NB4 (cell line): ENCODE measurements around the gene MBOAT7.
"Not testable (repeated sequence)": the region's sequence is repeated elsewhere in the genome, so short reads cannot be mapped to it uniquely, and the experiment has no call there.

ENCODE experiments used
- MYC ChIP-seq: IDR thresholded peaks from 2 replicates; pipeline ENCODE4 v1.6.1; 2011; ENCODE audit warnings: low read depth, low read length
- POLR2A ChIP-seq: IDR thresholded peaks from 2 replicates; pipeline ENCODE4 v1.6.1; 2011; ENCODE audit warnings: mild to moderate bottlenecking; ENCODE audit not compliant: insufficient read length; ENCODE audit errors: extremely low read depth
- TF ChIP-seq, protein P1 (sequence below): IDR thresholded peaks from one replicate; pipeline ENCODE4 v1.5.1; 2012; ENCODE audit warnings: low read depth, low read length

DNA sequence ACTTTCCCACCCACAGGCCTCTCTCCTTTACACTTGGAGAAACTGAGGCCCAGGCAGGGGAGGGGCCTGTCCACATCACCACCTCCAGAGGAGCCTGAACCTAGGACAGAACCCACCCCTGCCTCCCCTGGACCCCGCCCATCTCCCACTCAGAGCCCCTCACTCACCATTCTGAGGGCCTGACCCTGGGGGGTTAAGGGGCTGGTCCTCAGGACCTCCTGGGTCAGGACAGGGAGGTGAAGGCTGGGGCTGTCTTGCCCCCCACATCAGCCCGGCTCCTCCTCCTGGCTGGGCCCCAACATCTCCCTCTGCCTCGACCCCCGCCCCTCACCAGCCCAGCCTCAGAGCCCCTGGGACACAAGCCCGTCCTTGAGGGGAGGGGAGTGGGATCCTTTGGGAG lies 30.3 kb upstream of the MBOAT7 start:
- TF ChIP-seq, protein P1, sequence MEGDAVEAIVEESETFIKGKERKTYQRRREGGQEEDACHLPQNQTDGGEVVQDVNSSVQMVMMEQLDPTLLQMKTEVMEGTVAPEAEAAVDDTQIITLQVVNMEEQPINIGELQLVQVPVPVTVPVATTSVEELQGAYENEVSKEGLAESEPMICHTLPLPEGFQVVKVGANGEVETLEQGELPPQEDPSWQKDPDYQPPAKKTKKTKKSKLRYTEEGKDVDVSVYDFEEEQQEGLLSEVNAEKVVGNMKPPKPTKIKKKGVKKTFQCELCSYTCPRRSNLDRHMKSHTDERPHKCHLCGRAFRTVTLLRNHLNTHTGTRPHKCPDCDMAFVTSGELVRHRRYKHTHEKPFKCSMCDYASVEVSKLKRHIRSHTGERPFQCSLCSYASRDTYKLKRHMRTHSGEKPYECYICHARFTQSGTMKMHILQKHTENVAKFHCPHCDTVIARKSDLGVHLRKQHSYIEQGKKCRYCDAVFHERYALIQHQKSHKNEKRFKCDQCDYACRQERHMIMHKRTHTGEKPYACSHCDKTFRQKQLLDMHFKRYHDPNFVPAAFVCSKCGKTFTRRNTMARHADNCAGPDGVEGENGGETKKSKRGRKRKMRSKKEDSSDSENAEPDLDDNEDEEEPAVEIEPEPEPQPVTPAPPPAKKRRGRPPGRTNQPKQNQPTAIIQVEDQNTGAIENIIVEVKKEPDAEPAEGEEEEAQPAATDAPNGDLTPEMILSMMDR, result not testable (repeated sequence)
- not testable (repeated sequence) for TF ChIP-seq POLR2A, MYC
